ENCODE measurements around the gene TAPBP.
A peak's percentile ranks its signal among the peaks of the same experiment; 100 is the strongest.

The TAPBP gene

DNA sequence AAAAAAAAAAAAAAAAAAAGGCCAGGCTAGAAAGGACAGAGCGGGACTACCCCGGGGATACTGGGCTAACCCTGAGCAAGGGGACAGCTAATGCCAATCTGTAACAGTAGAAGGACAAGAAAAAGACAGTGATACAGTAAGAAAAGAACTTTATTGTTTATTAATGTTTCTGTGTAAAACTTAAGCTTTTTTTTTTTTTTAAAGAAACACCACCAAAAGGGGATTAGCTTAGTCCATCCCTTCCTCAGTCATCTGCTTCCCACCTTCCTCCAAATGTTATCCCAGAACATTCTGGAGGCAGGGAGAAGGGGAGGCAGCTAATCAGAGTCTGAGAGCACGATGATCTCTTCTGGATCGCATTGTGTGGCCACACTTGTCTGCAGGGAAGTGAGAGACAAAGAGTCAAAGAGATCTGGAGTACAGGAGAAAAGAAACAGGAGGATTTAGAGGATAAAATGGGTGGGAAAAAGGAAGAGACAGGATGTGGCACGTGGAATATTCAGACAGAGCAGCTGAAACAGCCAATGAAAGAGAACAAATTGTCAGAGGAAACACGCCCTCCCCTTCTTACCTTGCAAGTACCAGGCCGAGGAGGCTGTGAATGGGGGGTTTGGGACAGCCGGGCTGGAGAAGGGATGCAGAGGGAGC, 4.7 kb upstream of the TAPBP start:
- no peak for DNase-seq

DNA sequence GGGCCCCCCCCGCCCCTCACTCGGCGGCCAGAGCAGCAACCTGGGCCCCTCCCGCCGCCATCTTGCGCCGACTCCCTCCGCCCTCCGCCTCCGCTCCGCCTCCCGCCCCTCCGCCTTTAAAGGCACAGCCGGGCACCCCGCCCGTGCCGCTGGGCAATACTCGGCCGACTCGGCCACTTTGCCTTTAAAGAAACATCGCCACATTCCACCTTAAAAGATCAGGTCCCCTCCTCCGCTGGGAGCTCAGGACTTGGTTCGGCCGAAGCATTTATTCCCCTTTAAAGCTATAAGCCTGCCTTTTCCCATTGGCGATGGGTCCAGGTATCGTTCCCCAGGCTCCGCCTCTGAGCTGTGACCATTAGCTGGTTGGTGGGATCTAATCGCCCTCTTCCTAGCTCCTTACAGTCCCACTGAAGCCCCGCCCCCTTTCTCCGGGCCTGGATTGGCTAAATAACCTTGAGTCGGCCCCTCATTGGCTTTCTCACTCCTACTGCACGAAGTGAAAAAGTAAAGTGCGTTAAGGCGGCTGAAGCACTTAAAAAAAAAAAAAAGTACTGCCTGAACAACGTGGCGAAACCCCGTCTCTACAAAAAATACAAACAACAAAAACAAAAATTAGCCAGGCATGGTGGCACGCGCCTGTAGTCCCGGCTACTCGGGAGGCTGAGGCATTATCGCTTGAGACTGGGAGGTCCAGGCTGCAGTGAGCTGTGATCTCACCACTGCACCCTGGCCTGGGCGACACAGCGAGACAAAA, 4.0 kb upstream of the TAPBP start, which contains the start of gene ZBTB22:
ZBTB22 (minus strand) TSS at position 76 of the 757 bp plus-strand sequence. CDS start 828 bp downstream, outside the sequence.
- peak; percentile 96 for DNase-seq

DNA sequence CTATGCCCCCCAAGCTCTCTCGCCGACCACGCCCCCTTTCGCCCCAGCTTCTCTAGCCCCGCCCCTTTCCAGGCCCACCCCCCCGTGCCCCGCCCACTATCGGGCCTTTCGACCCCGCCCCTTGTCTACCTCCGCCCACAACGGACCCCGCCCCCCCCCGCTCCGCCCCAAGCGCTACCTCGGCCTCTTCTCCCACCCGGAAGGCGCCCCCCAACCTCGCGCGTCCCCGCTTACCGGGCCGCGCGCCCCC, 3.5 kb upstream of the TAPBP start:
- no peak for DNase-seq

DNA sequence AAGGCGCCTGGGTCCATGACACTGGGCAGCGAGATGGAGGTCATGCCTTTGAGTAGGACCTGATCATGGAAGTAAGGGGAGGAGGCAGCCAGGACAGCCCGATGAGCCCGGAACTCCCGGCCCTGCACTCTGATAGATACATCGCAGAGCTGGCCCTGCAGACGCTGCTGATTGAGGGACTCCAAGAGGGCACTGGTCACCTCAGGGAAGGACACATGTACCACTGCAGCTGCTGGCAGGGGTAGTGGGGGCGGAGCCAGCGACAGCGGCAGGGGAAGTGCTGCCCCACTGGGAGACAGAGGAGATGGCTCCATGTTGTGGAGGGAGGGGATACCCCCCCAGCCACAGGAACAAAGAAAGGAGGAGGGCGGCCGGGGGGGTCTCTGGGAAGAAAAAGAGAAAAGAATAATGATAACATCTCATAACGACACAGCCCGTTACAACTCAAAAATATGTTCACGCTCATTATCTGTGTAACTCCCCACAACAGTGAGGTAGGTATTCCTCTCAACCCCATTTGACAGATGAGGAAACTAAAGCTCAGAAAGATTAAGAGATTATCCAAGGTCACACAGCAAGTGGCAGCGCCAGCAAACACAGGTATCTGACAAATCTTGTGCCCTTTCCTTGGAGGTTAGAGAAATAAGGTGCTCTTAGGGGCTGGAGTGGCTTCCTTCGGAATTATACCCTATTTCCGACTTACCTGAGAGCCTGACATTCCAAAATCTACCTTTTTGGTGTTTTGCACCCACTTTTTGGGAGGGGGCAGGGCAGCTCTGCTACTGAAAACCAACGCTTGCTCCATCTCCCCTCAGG, 2.9 kb upstream of the TAPBP start:
- no peak for DNase-seq

- DNase-seq = no peak
These were observed 2.1 kb upstream of the TAPBP start for GRCh38 chr6:33315793-33316602.

- peak; percentile 43 for DNase-seq
These were observed 1.3 kb upstream of the TAPBP start for GRCh38 chr6:33314943-33315792.

DNA sequence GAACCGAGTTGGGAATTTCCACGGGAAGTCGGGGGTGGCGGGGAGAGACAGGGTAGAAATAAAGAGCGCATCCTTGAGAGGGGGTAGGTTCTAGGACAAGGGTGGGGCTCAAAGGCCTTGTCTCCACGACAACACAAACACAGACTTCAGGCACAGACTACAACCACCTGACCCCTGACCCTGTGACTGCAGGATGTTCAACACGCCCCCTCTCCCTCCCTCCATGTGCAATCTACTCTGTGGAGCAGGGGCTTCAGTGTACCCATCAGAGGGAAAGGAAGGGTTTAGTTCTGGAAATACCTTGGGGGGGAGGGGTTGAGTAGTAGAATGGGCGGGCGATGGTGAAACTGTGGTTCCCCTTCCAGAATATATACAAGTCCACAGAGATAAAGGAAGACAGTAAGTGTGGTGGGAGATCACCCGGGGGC, 651 bp upstream of the TAPBP start:
- DNase-seq = peak; percentile 90

- peak; percentile 57 for DNase-seq
These were observed 671 bp downstream of the TAPBP start for GRCh38 chr6:33313105-33313708.

DNA sequence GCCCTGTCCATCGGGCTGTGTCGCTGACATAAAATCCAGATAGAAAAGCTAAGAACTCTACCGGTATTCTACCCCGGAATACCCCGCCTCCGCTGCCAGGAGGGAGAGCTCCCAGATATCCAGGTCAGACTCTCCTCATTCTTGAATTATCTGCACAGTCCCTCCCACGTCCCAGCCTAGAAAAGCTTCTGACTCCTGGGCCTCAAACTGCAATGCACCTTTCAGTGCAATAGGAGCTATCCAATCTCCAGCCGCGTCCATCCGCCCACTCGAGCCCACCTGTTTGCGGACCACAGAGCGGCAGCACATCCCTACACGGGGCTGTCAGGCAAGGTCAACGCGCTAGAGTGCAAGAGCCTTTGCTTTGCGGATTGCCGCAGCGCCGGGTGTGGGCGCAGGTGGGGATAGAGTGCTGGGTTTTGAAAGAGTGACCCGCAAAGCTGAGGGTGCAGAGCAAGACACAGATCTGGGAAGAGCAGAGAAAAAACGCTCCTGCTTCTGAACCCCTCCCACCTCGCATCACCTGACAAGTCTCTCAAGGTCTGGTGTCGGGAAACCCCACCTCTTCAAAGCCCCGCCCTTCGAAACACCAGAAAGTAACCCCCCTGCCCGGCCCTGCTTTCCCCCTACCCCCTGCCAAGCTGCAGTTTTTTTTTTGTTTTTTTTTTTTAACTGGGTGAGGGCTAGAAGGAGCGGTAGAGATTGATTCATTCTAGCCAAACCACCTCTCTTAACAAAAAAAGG, 1.3 kb downstream of the TAPBP start:
- peak; percentile 93 for DNase-seq

DNA sequence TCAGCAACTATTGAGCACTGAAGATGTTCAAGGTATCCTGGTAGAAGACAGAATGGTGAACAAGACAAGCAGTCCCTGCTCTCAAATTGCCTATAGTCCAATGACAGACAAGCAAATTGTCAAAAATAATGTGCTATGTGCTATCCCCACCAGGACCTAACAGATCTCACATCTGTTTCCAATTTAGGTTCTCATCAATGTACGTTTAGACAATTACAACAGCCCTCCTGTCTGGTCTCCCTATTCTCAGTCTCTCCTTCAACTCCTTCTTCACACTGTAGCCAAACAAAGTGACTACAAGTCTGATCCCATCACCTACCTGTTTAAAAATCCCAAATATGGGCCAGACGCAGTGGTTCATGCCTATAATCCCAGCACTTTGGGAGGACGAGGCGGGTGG, 7.5 kb downstream of the TAPBP start:
- no peak for DNase-seq

DNA sequence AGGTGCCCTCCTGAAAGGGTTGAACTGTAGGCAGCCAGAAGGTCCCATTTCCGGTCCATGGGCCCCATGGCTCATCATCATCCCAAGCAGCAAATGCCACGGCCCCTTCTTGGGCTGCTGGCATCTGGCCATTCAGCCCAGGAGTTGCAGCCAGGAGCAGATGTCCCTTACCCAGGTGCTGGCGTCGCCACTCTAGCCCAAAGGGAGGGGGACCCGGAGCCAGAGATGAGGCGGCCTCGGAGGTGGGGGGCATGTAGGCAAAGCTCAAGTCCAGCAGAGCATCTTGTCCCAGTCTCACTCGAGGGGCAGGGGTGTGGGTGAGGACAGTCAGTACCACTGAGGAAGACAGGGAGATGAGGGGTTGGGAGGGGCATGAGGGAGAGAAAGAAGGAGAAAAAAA, 8.8 kb downstream of the TAPBP start:
- DNase-seq = no peak

GRCh38 chr6:33304216-33304615, 9.7 kb downstream of the TAPBP start:
- no peak for DNase-seq

DNA sequence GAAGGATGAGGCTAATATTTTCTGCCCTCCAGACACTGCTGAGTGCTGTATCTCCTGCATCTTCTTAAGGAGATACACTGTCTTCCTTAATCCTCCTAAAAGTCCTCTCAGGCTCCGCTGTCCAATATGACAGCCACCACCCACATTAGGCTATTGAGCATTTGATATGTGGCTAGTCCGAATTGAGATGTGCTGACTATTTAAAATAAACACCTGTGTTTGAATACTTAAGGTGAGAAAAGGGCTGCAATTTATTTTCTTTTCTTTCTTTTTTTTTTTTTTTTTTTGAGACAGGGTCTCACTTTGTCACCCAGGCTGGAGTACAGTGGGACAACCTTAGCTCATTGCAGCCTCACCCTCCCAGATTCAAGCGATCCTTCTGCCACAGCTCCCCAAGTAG, 12.0 kb downstream of the TAPBP start:
- no peak for DNase-seq

GRCh38 chr6:33299237-33299944, 14.5 kb downstream of the TAPBP start:
- DNase-seq = peak; percentile 92

DNA sequence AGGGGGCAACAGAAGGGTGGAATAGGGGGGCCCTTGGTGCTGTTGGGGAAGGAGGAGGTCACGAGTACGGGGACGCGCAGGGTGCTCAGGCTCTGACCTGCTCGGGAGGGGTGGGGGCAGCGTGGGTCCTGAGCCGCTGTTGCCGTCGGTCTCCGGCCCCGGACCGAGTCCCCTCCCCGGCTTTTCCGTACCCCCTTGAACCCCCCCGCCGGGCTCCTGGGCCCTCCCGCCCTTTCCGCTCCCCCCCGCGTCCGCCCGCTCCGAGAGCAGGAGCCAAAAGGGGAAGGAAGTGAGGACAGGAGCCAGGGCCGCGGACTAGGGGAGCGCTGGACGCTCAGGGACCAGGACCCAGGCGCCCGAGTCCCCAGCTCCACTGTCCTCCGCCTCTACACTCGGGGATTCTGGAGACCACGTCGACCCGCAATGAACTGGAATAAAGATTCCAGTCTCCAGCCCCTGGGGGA, 15.1 kb downstream of the TAPBP start, which contains the start of gene RGL2:
RGL2 (minus strand) TSS at position 170 of the 464 bp plus-strand sequence. CDS start 332 bp downstream, outside the sequence.
- DNase-seq = peak; percentile 73

- DNase-seq = peak; percentile 86
These were observed 15.7 kb downstream of the TAPBP start for GRCh38 chr6:33297956-33298772.

DNA sequence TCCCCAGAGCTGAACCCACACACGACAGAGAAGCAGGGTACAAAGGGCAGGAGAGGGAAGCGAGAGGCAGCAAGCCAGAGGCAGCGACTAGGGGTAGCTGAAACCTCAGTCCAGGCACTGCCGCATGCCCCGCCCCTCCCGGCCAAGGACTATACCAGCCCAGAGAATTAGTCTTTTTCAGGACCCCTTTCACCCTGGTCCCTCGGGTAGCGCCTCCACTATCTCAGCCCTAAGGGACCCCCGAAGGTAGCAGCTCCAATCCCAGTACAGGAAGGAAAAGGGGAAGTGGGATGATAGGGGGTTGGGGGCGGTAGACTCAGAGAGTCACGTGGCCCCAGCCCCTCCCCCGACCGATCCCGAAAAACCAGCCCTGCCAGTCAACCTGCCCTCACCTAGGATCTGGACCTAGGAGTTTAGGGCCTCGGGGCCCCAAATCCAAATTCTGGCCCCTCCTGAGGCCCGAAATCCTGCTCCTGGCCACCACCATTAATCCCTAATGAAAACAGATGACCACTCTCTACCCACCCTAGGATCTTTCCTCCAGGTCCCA, 16.4 kb downstream of the TAPBP start:
- DNase-seq = no peak

DNA sequence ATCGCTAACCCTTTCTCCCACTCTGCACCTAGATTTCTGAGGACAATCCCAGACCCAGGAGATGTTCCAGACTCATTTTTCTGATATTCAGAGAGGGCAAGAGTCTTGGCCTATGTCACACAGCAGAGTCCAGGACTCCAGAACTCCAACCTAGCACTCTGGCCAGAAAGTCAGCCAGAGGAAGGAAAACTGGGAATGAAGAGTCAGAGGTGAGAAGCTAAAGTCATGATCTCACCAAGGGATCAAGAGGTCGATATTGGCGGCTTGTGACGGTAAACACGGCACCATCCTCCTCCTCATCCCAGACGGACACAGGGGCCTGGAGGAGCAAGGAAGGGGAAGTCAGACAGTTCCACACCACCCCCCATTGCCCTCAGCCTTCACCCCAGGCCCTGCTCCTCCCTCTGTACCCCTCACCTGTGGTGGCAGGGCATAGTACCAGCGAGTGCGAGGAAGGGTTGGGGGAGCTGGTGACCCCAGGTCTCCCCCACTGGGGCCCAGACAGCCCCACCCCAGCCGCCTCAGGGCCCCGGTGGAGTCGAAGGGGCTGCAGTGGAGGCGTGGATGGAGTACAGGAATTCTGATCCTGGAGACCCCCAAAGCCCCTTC, 17.0 kb downstream of the TAPBP start:
- no peak for DNase-seq
